NCI-H345 (cell line): Measurements from ENCODE around the gene ARHGAP11A.

ENCODE experiments used
- DNase-seq: peaks from one replicate; lab custom pipeline; 2025; lab: John Stamatoyannopoulos, UW

Gene ARHGAP11A

DNA sequence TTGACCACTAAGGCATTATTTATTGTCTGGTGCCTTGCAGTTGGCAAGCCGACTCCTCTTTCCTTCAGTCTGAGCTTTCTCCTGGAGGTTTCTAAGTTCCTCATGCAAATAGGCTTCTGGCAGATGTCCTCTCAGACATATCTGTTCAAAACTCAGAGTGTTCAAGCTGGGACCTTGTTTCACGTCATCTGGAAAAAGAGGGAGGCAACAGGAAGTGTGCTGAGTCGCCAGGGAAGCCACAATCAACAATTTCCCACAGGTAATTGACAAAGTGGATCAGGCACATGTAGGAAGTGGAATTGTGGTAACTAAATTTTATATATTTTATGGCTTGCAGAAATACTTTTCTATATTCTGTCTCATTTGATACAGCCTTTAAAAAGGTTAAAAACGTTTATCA, 40.8 kb downstream of the ARHGAP11A start:
- DNase-seq, result no peak

- no peak for DNase-seq
These were observed 41.2 kb downstream of the ARHGAP11A start for GRCh38 chr15:32656496-32656895.

- DNase-seq, result no peak
These were observed 42.0 kb downstream of the ARHGAP11A start for GRCh38 chr15:32657198-32657883.

- no peak for DNase-seq
These were observed 42.6 kb downstream of the ARHGAP11A start for GRCh38 chr15:32657941-32658340.

DNA sequence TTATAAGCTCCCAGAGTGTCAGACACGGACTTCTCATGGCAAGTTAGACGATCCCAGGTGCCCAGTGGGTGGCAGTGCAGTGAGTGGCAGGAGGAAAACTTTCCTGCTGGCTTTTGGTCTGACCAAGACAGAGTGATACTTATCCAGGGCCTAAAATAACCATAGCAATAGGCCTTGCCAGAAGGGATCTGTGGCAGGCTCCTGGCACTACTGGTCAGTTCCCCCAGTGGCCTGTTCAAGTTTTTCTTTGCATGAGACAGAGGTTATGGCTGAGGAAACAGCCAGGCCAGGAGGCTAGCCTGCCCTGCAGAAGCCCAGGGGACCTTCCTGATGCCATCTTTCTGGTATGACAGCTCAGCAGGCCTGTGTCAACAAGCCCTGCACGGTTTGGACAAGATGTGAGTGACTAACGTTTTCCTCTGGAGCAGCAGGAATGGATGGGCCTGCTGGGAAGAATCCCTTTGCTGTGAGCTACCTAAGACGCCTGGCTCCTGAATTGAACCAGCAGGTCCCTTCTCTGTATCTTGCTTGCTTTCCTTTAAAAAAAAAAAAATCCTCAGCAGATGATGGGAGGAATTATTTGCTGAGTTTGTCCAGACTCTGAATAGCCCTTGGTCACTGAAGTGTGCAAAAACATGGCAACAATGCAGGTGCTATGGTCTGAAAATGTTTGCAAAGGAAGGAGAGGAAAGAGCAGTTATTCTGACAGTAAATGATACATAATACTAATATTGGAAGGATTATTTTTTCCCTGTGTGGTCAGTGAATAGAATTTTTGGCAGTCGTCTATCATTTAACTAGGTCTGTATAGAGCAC, 44.2 kb downstream of the ARHGAP11A start:
- peak; percentile 44 for DNase-seq

DNA sequence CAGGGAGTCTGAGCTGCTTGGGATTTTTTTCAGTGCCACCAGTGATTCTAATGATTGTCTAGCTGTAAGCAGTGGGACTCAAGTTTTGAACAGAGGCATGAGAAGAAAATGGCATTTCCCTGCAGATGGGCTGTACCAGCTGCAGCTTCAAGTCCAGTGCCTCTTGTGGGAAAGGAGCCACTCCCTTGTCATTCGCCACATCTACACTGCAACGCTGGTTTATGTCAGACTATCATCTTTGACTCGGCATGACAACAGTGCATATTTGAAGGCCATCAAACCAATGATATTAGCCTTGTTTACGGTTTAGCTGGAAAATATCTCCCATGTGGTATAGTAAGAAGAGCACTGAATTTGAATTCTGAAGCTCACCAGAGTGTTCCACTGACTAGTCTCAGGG, 48.4 kb downstream of the ARHGAP11A start:
- no peak for DNase-seq

DNA sequence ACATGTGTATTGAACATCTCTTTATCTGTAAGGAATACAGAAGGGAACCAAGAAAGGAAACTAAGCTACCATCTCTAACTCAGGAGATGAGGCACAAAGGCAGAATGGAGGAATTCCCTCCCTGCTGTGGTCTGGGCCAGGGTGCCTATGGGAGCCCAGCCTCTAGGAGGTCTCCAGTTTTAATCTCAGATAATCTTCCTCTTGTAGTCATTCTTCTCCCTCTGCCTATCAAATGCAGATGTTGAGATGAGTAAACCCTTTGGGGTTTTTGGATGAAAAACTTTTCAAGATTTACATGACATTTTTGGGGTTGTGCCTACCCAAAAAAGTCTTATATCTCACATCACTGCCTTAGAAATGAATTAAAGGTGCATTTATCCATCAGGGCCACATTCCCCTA, 49.5 kb downstream of the ARHGAP11A start:
- DNase-seq, result no peak

DNA sequence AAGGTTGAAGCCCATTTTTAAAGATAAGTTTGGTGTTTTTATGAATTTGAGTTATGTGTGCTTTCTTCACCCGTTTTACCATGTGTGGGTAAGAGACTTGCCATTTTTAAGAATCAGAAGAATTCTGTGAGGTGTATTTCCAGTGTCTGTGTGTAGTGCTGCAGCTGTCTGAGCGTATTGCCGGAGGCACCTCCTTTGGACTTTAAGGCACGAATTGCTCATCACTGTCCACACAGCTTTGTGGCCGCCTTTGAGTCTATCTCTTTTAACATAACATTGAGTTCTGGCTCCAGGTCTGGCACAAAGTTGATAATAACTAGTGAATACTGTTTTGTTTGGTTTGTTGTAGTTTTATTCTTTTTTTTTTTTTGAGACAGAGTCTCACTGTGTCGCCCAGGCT, 52.0 kb downstream of the ARHGAP11A start:
- DNase-seq, result no peak

DNA sequence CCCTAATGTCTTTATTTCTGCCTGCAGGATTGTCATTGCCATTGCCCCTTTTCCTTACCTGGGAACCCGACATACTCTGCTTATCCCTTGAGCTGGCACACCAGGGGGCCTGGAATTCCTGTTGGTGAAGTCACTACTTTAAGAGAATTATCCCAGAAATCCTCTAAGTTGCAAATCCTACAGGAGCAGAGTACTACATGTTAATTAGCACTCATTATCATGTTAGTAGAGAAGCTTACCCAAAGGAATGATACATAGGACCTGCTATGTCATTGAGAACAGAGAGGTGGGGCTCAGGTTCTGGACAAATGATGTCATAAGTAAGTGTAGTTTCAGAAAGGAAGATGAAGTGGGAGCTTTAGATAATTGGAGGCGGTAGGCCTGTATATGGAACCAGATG, 53.6 kb downstream of the ARHGAP11A start:
- DNase-seq, result no peak

GRCh38 chr15:32669896-32670611, 54.8 kb downstream of the ARHGAP11A start:
- no peak for DNase-seq

- no peak for DNase-seq
These were observed 55.3 kb downstream of the ARHGAP11A start for GRCh38 chr15:32670623-32671022.

- DNase-seq, result no peak
These were observed 56.3 kb downstream of the ARHGAP11A start for GRCh38 chr15:32671339-32672325.

DNA sequence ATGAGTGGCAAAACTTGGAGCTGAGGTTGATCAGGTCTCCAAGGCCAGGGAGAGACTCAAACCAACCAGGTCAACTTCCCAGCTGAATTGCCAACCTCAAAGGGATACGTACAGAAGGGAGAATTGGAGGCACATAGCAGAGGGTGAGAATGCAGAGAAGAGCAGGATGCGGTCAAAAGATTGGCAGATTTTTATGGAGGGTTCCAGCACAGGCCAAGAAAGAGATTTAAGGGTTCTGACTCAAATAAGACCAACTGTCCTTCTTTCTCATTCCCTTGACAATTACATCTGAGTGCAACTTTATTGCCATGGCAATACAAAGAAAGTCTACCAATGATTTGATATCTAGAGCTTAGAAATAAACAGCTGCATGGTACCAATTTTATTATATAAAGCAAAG, 59.4 kb downstream of the ARHGAP11A start:
- no peak for DNase-seq

DNA sequence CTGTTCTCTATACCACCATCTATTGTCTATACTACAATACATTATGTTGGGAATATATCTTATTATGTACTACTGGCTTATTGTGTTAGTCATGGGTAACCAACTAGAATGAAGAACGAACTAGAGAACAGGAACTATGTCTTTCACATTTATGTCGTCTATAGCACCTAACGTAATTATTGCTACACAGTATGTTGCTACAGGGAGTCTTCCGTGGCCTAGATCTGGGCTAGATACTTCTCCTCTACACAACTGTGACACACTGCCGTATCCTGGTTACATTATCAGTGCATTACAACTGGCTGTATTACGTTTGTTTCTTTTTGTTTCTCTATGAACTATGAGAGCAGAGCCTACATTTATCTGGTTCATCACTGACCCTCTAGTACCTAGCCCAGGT, 60.2 kb downstream of the ARHGAP11A start:
- no peak for DNase-seq

- no peak for DNase-seq
These were observed 60.9 kb downstream of the ARHGAP11A start for GRCh38 chr15:32676169-32676568.

GRCh38 chr15:32677238-32677750, 62.0 kb downstream of the ARHGAP11A start:
- peak; percentile 58 for DNase-seq

GRCh38 chr15:32679298-32679690, 64.0 kb downstream of the ARHGAP11A start:
- no peak for DNase-seq

DNA sequence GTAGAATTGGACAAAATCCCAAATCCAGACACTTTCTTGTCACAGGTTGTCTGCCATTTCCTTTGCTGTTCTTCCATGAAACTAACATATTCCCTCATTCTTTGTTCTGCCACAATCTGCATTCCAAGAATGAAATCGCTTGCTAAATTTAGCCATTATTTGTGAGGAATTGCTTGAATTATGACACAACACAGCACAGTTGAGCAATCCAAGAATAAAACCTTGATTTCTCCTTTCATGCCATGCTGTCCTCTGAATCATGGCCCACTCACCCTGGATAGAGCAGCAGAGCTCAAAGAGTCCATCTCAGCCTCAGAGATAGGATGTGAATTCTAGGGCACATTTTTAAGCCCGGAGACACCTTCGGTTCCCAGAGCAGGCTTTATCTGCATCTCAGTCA, 67.3 kb downstream of the ARHGAP11A start:
- no peak for DNase-seq

- DNase-seq, result no peak
These were observed 67.8 kb downstream of the ARHGAP11A start for GRCh38 chr15:32682977-32683630.

GRCh38 chr15:32683906-32684584, 68.7 kb downstream of the ARHGAP11A start:
- no peak for DNase-seq
